GM18526 (cell line): ENCODE results near the gene DCHS2.

Source experiments
- POLR2A ChIP-seq: IDR thresholded peaks from 3 replicates; pipeline ENCODE4 v1.6.1; 2011; ENCODE audit not compliant: insufficient read length; ENCODE audit errors: extremely low read depth

The DCHS2 gene

GRCh38 chr4:154390324-154390723 is 101.3 kb downstream of the DCHS2 start:
- no peak for TF ChIP-seq POLR2A

GRCh38 chr4:154389148-154389547 is 102.5 kb downstream of the DCHS2 start:
- no peak for TF ChIP-seq POLR2A

GRCh38 chr4:154384012-154384411 is 107.6 kb downstream of the DCHS2 start:
- no peak for TF ChIP-seq POLR2A

- TF ChIP-seq POLR2A, result no peak
These were observed 115.1 kb downstream of the DCHS2 start for GRCh38 chr4:154376486-154376885.

- TF ChIP-seq POLR2A, result no peak
These were observed 123.5 kb downstream of the DCHS2 start for GRCh38 chr4:154368060-154368459.

GRCh38 chr4:154367659-154368058 is 123.9 kb downstream of the DCHS2 start:
- no peak for TF ChIP-seq POLR2A

GRCh38 chr4:154366956-154367355 is 124.6 kb downstream of the DCHS2 start:
- TF ChIP-seq POLR2A, result no peak

GRCh38 chr4:154364066-154364845 is 127.3 kb downstream of the DCHS2 start:
- no peak for TF ChIP-seq POLR2A

- TF ChIP-seq POLR2A, result no peak
These were observed 130.1 kb downstream of the DCHS2 start for GRCh38 chr4:154361450-154361849.

GRCh38 chr4:154360491-154360890 is 131.1 kb downstream of the DCHS2 start:
- no peak for TF ChIP-seq POLR2A

- no peak for TF ChIP-seq POLR2A
These were observed 136.7 kb downstream of the DCHS2 start for GRCh38 chr4:154354883-154355282.

- no peak for TF ChIP-seq POLR2A
These were observed 141.8 kb downstream of the DCHS2 start for GRCh38 chr4:154349829-154350228.

- TF ChIP-seq POLR2A, result no peak
These were observed 142.9 kb downstream of the DCHS2 start for GRCh38 chr4:154348657-154349056.

GRCh38 chr4:154345359-154345758 is 146.2 kb downstream of the DCHS2 start:
- TF ChIP-seq POLR2A, result no peak

GRCh38 chr4:154344686-154345085 is 146.9 kb downstream of the DCHS2 start:
- no peak for TF ChIP-seq POLR2A

GRCh38 chr4:154343651-154344050 is 147.9 kb downstream of the DCHS2 start:
- TF ChIP-seq POLR2A, result no peak

- TF ChIP-seq POLR2A, result no peak
These were observed 150.2 kb downstream of the DCHS2 start for GRCh38 chr4:154341448-154341847.
